ENCODE data around the gene IFNW1.

DNA sequence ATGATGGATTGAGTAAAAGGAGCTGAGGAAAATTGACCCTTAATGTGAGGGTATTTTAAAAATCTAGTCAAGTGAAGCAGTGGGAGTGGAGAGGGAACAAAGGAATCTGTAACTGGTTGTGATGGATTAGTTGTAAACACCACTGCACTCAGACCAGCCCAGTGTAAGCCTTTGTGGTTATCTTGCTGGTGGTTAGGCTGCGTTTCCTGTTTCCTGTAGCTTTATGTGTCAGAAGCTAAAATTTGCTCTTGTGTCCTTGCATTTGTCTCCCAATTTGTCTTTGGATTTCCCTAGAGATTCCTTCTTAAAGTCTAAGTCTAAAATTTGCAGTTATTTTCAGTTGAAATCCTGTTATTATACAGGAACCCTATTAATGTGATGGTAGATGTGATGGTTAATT lies 18.5 kb upstream of the IFNW1 start:
- TF ChIP-seq, protein P1, sequence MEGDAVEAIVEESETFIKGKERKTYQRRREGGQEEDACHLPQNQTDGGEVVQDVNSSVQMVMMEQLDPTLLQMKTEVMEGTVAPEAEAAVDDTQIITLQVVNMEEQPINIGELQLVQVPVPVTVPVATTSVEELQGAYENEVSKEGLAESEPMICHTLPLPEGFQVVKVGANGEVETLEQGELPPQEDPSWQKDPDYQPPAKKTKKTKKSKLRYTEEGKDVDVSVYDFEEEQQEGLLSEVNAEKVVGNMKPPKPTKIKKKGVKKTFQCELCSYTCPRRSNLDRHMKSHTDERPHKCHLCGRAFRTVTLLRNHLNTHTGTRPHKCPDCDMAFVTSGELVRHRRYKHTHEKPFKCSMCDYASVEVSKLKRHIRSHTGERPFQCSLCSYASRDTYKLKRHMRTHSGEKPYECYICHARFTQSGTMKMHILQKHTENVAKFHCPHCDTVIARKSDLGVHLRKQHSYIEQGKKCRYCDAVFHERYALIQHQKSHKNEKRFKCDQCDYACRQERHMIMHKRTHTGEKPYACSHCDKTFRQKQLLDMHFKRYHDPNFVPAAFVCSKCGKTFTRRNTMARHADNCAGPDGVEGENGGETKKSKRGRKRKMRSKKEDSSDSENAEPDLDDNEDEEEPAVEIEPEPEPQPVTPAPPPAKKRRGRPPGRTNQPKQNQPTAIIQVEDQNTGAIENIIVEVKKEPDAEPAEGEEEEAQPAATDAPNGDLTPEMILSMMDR (IDR thresholded peaks at IDR 0.05) = no peak
- TF ChIP-seq POLR2A (IDR thresholded peaks at IDR 0.05) = no peak
